ENCODE data around the gene KCNQ1. TPM values are rescaled to one million over a fixed set of nuclear protein-coding genes. Genes with fewer than 3 reads are reported as not detected.

The KCNQ1 gene
- total RNA-seq, 1 donor from 2014 or later: 0.86 TPM

DNA sequence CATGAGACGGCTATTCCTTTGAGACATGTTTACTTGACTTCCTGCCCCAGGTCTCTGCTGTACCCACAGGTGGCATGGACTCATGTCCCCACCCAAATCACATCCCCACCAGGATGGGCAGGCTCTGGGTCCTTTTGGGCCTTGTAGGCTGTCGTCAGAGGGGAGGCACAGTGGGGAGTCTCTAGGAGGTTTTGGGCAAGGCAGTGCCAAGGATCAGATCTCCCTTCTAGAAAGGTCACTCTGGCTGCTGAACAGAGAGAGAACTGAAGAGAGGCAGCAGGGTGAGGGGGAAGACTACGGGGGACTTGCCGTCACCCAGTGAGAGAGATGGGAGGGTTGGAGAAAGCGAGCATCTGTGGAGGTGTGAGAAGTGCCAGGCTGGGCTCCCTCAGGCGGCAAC is 259.5 kb downstream of the KCNQ1 start:
- Mint-ChIP-seq H3K4me1 (peaks cover 31% of the 10 kb centered on the region), H3K27me3 (ENCODE audit: low read depth) (peaks cover 7% of the 10 kb centered on the region), H3K4me3 (peak overlapping the region; percentile 27), H3K36me3 (ENCODE audit: low read depth) (no peaks in the 10 kb centered on the region), H3K9me3 (no peaks in the 10 kb centered on the region), H3K27ac (ENCODE audit: unreplicated experiment) (peak overlapping the region; percentile 2)
- DNase-seq (ENCODE audit: low read depth, low spot score): no peak
- TF ChIP-seq, protein P1, sequence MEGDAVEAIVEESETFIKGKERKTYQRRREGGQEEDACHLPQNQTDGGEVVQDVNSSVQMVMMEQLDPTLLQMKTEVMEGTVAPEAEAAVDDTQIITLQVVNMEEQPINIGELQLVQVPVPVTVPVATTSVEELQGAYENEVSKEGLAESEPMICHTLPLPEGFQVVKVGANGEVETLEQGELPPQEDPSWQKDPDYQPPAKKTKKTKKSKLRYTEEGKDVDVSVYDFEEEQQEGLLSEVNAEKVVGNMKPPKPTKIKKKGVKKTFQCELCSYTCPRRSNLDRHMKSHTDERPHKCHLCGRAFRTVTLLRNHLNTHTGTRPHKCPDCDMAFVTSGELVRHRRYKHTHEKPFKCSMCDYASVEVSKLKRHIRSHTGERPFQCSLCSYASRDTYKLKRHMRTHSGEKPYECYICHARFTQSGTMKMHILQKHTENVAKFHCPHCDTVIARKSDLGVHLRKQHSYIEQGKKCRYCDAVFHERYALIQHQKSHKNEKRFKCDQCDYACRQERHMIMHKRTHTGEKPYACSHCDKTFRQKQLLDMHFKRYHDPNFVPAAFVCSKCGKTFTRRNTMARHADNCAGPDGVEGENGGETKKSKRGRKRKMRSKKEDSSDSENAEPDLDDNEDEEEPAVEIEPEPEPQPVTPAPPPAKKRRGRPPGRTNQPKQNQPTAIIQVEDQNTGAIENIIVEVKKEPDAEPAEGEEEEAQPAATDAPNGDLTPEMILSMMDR (conservative IDR thresholded peaks at IDR 0.05): no peak

DNA sequence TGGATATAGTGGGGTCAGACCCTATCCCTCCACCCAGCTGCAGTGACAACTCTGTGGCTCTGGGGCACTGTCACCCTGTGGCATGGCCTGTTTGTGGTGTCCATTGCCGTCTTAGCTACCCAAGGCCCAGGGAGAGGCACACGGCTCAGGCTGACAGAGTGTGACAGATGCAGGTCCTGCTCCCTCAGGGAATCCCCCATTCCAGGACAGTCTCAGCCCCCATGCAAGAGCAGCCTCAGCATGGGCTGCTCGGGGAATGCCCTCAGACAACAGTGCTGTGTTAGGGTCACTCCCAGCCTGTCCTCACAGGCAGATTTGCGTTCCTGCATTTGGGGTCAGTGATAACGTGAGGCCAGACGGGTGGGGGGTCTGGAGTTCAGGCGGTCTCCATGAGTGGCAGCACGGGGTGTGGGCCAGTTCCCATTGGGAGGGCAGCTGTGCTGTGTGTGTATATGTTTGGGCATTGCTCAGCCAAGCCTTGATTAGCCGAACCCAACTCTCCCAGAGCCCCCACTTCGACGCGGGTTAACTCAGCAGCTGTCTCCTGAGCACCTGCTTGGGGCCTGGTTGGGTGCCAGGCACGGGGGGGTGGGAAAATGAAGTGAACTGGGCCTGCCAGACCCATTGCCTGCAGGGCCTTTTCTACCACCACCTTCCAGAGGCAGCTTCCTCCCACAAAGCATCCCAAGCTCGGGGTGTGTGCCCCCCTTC is 260.2 kb downstream of the KCNQ1 start:
- H3K27ac Mint-ChIP-seq (ENCODE audit: unreplicated experiment): no peak overlapping the region
- no peaks in the 10 kb centered on the region for H3K36me3 Mint-ChIP-seq (ENCODE audit: low read depth)
- TF ChIP-seq, protein P1 (conservative IDR thresholded peaks at IDR 0.05): no peak
- H3K4me1 Mint-ChIP-seq: peaks cover 31% of the 10 kb centered on the region
- peaks cover 3% of the 10 kb centered on the region for H3K9me3 Mint-ChIP-seq
- H3K27me3 Mint-ChIP-seq (ENCODE audit: low read depth): peaks cover 7% of the 10 kb centered on the region
- DNase-seq (ENCODE audit: low read depth, low spot score): no peak
- H3K4me3 Mint-ChIP-seq: no peak overlapping the region

DNA sequence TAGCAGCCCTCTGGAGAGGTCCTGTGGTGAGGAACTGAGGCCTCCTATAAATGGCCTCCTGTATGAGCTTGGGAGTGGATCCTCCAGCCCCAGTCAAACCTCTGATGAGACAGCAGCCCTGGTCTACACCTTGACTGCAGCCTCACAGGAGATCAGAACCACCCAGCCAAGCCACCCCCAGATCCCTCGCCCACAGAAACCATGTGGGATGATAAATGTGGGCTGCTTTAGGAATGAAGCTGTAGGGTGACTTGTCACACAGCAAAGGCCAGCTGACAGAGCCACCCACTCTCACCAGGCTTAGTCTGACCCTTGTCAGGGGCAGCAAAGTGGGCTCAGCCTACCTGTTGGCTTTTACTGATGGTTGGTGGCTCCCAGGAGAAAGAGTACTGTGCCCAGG is 261.5 kb downstream of the KCNQ1 start:
- H3K27ac Mint-ChIP-seq (ENCODE audit: unreplicated experiment): no peak overlapping the region
- TF ChIP-seq, protein P1 (conservative IDR thresholded peaks at IDR 0.05): no peak
- H3K27me3 Mint-ChIP-seq (ENCODE audit: low read depth): peaks cover 7% of the 10 kb centered on the region
- no peak overlapping the region for H3K4me3 Mint-ChIP-seq
- H3K9me3 Mint-ChIP-seq: peaks cover 10% of the 10 kb centered on the region
- H3K36me3 Mint-ChIP-seq (ENCODE audit: low read depth): no peaks in the 10 kb centered on the region
- peaks cover 25% of the 10 kb centered on the region for H3K4me1 Mint-ChIP-seq
- no peak for DNase-seq (ENCODE audit: low read depth, low spot score)

DNA sequence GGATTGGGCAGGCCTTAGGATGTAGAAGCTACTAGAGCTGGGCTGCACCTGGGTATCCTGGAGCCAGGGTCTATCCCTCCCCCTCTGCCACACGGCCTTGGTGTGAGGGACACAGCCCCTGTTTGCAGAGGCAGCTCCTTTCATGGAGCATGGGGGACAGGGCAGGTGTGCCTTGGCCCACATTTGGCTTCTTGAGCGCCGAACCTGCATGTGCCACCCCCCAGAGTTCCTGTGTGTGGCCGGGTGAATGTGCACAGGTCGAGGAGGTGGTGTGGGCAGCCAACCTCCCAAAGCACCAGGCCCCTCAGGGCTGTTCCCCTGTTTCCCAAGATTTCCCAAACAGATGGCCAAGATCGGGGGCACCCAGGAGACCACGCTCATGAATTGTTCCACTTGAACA is 262.9 kb downstream of the KCNQ1 start:
- TF ChIP-seq, protein P1 (conservative IDR thresholded peaks at IDR 0.05): no peak
- Mint-ChIP-seq H3K27me3 (ENCODE audit: low read depth) (peaks cover 7% of the 10 kb centered on the region), H3K4me1 (peaks cover 11% of the 10 kb centered on the region)

DNA sequence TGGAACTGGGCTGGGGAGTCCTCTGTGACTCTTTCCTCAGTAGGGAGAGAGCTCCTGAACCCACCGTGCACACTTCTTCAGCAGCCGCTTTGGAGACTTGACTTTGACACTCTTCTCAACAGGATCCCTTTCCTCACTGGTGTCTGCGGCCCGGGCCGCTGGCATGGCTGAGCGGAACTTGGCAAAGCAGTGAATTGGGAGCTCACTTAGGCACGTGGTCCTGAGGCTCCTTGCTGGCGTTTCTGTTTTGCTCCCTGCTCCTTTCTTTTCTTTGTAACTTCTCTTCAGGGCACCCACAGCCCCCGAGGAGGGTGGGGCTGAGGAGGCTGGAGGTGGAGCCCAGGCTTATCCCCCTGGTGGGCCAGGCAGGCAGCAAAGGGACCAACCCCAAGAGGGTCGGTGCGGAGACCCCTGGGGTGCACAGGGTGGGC is 263.4 kb downstream of the KCNQ1 start:
- Mint-ChIP-seq H3K4me1 (peaks cover 10% of the 10 kb centered on the region), H3K36me3 (ENCODE audit: low read depth) (no peaks in the 10 kb centered on the region), H3K27me3 (ENCODE audit: low read depth) (peaks cover 7% of the 10 kb centered on the region), H3K27ac (ENCODE audit: unreplicated experiment) (no peak overlapping the region), H3K4me3 (no peak overlapping the region), H3K9me3 (peaks cover 10% of the 10 kb centered on the region)
- TF ChIP-seq, protein P1 (conservative IDR thresholded peaks at IDR 0.05): no peak
- no peak for DNase-seq (ENCODE audit: low read depth, low spot score)

More for the DNA sequence above, 262.9 kb downstream of the KCNQ1 start:
- Mint-ChIP-seq H3K4me3 (no peak overlapping the region), H3K27ac (ENCODE audit: unreplicated experiment) (no peak overlapping the region), H3K9me3 (peaks cover 10% of the 10 kb centered on the region), H3K36me3 (ENCODE audit: low read depth) (no peaks in the 10 kb centered on the region)
- DNase-seq (ENCODE audit: low read depth, low spot score): no peak
